Measurements from ENCODE around the gene MYRIP.
A peak's percentile ranks its signal among the peaks of the same experiment; 100 is the strongest.

Gene MYRIP

DNA sequence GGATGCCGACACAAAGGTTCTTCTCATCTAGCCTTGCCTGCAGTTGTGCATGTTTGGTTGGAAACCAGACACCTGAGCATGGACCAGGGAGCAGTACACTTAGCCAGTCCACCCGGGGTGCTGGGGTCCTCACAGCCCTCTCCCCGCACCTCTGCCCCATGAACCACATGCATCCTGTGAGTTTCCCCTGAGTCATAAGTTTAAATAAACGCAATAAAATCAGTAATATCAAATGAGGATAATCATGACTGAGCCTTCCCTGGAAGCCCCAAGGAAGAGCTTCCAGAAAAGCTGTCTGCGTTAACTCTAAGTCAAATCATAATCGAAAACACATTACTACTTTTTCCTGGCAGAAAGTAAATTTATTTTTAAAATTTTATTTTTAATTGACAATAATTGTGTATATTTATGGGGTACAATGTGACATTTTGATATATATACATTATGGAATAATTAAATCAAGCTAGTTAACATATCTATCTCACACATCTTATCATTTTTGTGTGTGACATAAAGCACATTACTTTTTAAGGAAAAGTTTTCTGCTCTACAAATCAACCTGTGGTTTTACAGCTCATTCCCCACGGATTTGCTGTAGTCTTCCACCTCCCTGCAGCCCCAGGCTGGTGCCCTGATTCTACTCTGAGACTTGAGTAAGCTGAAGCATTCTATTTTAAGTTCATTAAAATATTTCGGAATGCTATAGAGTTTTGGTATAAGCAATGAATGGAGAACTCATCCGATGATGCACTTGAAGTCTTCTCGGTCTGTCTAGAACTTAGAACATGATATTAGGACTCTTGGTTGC is 334.1 kb downstream of the MYRIP start:
- no peak for DNase-seq

- no peak for DNase-seq
Observed at GRCh38 chr3:40148827-40149226, 339.4 kb downstream of the MYRIP start.

- DNase-seq, result no peak
Observed at GRCh38 chr3:40152482-40153133, 343.2 kb downstream of the MYRIP start.

DNA sequence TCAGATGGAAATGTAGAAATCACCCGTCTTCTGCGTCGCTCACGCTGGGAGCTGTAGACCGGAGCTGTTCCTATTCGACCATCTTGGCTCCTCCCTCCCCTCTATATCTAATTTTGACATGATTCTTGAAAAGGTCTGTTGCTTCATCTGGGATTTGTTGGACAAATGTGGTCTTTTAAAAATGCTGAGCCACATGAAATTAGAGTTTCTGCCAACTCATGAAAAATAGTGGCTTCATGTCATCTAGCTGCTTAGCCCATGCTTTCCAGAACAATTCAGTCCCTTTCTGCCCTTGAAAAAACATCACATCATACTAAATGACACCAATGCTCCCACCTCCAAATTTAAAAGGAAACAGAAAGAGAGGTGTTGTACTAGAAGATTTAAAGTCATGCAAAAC is 351.5 kb downstream of the MYRIP start:
- DNase-seq, result no peak

GRCh38 chr3:40162616-40163015 is 353.2 kb downstream of the MYRIP start:
- DNase-seq, result no peak

DNA sequence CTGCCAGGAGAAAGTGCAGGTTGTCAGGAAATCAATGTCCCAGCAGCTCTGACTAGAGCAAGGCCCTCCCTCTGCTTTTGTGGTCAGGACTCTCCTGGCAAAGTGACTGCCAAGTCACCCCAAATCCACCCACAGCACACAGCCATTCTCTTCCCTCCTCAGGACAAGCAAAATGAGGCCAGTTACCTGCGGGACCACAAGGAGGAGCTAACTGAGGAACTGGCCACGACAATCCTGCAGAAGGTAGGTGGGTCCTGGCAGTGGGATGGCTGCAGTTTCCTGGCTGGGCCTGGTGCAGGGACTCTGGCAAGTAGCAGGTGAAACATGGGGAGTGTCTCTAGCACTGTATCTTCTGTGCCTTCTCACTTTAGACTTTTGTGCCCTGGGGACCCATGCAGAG is 357.6 kb downstream of the MYRIP start:
- DNase-seq, result no peak

- no peak for DNase-seq
Observed at GRCh38 chr3:40167958-40168357, 358.5 kb downstream of the MYRIP start.

GRCh38 chr3:40169983-40170382 is 360.6 kb downstream of the MYRIP start:
- no peak for DNase-seq

GRCh38 chr3:40170395-40170794 is 361.0 kb downstream of the MYRIP start:
- no peak for DNase-seq

DNA sequence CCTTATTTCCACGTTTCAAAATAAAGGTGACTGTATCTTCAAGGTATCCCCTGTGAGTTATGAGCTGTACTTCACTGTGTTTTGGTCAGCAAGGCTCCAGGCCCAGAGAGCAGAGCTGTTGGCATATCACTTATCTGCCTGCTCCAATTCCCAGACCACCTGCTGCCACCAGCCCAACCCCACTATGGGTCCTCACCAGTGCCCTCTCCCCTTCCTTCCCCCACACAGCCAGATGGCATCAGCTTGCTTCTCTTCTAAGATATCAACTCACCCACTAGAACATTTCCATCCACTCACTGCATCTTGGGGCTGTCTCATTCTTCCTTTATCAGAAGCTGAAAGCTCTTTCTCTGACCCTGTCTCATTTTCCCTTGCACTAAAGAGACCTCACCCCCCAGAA is 363.2 kb downstream of the MYRIP start:
- no peak for DNase-seq

GRCh38 chr3:40173227-40173721 is 363.9 kb downstream of the MYRIP start:
- DNase-seq, result no peak

DNA sequence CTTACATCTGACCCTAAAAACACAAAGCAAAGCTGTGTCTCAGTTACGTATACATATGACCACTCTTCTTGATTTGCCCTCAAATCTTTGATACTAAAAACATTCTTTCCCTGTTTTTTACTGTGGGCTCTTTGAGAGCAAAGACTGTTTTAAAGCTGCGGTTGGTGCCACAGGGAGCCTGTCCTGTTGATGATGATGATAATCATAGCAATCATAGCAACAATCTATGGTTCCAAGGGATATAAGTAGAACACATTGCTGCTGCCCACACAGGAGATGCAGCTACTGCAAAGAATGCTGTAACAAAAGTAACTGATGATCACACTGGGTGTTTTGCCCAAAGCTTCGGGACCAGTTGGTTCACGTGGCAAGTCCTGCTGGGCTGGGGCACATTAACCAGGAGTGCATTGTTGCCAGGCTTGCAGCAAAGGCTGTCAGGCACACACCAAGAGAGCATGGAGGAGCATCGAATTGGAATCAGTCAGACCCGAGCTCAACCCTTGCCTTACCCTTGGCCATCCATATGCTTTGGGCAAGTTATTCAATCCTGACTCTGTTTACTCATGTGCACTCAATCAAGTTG is 368.7 kb downstream of the MYRIP start:
- no peak for DNase-seq

DNA sequence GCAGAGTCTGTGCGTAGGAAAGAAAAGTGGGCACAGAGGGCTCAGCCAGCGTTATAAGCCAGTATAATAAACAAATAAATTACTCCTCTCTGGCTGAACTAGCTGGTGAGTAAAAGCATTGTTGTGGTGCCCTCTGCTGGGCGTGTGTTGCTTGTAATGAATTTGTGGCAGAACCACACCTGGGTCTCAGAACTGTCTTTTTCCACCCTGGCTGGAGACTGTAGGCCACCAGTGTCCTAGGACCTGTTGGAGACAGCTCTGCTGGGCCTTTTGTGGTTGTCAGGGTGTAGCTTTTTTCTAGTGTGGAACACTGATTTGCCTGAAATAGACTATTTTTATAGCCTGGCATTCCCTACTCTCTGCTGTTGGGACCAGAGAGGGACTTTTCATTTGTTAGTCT is 369.6 kb downstream of the MYRIP start:
- peak; percentile 33 for DNase-seq

- DNase-seq, result no peak
Observed at GRCh38 chr3:40181182-40181581, 371.8 kb downstream of the MYRIP start.

GRCh38 chr3:40185029-40185695 is 375.8 kb downstream of the MYRIP start:
- no peak for DNase-seq

DNA sequence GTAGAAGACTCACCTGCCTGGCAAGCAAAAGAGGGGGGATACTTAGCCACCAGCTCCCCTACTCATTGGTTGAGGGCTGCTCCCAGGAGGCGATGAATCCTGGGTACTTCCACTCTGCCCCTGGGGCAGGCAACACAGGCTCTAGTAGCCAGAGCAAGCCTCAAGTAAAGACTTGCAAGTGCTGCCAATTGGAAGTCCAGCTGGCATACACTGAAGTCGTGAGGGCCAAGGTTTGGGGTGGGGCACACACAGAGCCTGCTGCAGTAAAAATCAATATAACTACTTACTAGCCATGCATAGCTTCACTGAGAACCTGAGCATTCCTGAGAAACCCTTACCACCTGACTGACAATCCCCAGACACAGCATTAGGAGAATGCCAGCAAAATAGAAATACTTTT is 377.1 kb downstream of the MYRIP start:
- no peak for DNase-seq

DNA sequence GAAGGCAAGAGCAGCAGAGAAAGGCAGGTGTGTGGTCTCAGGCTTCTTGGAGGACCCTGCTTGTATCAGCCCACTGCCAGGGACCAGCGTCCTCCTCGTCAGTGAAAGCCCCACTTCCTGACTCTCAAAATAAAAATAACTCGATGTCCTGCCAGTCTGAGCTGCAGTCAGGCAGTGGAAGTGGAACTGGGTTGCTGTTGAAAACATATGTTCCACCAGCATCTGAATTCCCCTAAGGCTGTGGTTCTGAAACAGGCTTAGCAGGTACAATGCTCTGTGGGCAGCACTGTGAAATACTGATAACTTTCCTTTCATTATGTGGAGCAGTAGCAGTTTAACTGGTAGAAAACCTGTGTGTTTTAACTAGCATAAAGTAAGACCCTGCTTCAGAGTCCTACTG is 378.5 kb downstream of the MYRIP start:
- no peak for DNase-seq

GRCh38 chr3:40189118-40189517 is 379.7 kb downstream of the MYRIP start:
- no peak for DNase-seq

GRCh38 chr3:40190056-40190455 is 380.6 kb downstream of the MYRIP start:
- no peak for DNase-seq

DNA sequence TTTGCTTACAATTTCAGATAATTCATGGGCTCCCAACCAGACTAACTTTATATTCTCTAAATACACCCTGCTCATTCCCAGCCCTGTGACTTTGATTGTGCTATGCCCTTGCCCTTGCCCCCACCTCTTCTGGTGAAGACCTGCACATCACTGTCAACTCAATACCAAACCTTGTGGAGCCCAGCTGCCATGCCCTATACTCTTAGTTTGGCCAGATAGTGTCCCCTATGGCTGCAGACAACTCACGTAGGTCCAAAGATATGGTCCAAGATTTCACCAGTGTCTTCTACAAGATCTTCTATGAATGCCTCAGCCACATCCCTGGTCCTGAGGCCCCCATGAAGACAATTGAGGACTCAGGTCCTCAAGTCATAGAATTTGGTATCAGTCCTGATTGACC is 381.8 kb downstream of the MYRIP start:
- no peak for DNase-seq

DNA sequence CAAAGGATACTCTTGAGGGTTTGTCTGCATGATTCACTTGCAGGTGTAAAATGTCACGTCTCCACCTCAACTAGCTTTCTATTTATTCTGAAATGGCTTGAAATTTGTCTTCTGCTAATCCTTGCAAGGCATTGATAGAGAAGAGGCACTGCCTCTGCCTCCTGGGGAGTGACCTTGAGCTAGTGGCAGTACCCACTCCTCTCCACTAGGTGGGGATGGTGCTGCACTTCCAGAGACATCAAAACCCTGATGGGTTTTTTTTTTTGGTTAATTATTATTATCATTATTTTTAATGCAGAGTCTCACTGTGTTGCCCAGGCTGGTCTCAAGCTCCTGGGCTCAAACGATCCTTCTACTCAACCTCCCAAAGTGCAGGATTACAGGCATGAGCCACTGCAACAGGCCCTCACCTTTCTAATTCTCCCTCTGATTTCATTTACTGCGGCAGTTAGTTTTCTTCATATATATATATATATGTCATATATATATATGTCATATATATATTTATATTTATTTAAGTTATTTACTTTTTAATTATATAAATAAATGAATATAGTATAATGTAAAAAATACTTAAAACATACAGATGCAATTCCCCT is 382.5 kb downstream of the MYRIP start:
- DNase-seq, result peak; percentile 63

- DNase-seq, result no peak
Observed at GRCh38 chr3:40192628-40193027, 383.2 kb downstream of the MYRIP start.

DNA sequence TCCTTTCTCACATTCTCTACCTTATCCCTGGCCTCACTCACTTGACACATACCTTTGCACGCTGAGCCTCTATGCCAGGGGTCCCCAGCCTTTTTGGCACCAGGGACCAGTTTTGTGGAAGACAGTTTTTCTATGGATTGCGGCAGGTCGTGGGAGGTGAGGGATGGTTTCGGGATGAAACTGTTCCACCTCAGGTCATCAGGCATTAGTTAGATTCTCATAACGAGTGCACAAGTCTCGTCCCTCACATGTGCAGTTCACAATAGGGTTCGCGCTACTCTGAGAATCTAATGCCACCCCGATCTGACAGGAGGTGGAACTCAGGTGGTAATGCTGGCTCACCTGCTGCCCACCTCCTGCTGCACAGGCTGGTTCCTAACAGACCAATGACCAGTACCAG is 387.6 kb downstream of the MYRIP start:
- DNase-seq, result no peak
